Stimulated activated effector memory CD8-positive, alpha-beta T cell treated with anti-CD3 and anti-CD28 coated beads, Interleukin-12 subunit alpha, Interleukin-12 subunit beta, amount 100 ng/mL, for 72 hours (primary cell): ENCODE results near the gene VKORC1.
A peak's percentile ranks its signal among the peaks of the same experiment; 100 is the strongest.
"Not testable (repeated sequence)": the region's sequence is repeated elsewhere in the genome, so short reads cannot be mapped to it uniquely, and the experiment has no call there.

Source experiments
- ATAC-seq: fragments of 150-1000 bp; cut with Tn5 transposase; 2 replicates; pipeline ENCODE4 v1.10.0; 2021
- DNase-seq, 2 donors: peaks; one replicate each; pipeline ENCODE4 v3.0.0; 2021 to 2022; ENCODE audit warnings: low spot score in 2 of 2
- H3K27ac Mint-ChIP-seq: one replicate; pipeline ENCODE4 v1.8.0; 2022; ENCODE audit warnings: mild to moderate bottlenecking, mixed read lengths
- H3K36me3 Mint-ChIP-seq: one replicate; pipeline ENCODE4 v1.8.0; 2022; ENCODE audit warnings: mild to moderate bottlenecking, mixed read lengths
- H3K4me1 Mint-ChIP-seq: one replicate; pipeline ENCODE4 v1.8.0; 2022; ENCODE audit warnings: mixed read lengths
- H3K4me3 Mint-ChIP-seq: one replicate; pipeline ENCODE4 v1.8.0; 2022; ENCODE audit warnings: mild to moderate bottlenecking, mixed read lengths
- H3K9me3 Mint-ChIP-seq: one replicate; pipeline ENCODE4 v1.8.0; 2022; ENCODE audit warnings: mixed read lengths

VKORC1 gene

GRCh38 chr16:31094424-31095120, at the start of gene VKORC1:
TSS of gene VKORC1 (minus strand) at chr16:31094797. CDS start at chr16:31094729, 68 bp downstream.
- H3K9me3 Mint-ChIP-seq = no peaks in the 10 kb centered on the region
- H3K4me1 Mint-ChIP-seq = peaks cover 31% of the 10 kb centered on the region
- peak within 1 kb of the TSS; percentile 100 for H3K4me3 Mint-ChIP-seq
- H3K27ac Mint-ChIP-seq = peak within 1 kb of the TSS; percentile 93
- ATAC-seq = peak; percentile 92
- peak; percentile 68 to 94 for DNase-seq
- H3K36me3 Mint-ChIP-seq = peaks cover 33% of the 10 kb centered on the region

- ATAC-seq (no peak), DNase-seq (no peak)
- peaks cover 13% of the 10 kb centered on the region for H3K4me1 Mint-ChIP-seq
- peak overlapping the region; percentile 43 for H3K27ac Mint-ChIP-seq
- H3K4me3 Mint-ChIP-seq = peak overlapping the region; percentile 58
- no peaks in the 10 kb centered on the region for H3K36me3 Mint-ChIP-seq
- H3K9me3 Mint-ChIP-seq = no peaks in the 10 kb centered on the region
Measured at GRCh38 chr16:31143694-31144148, 49.1 kb upstream of the VKORC1 start.

GRCh38 chr16:31143011-31143693, 48.6 kb upstream of the VKORC1 start:
- no peaks in the 10 kb centered on the region for H3K9me3 Mint-ChIP-seq
- no peaks in the 10 kb centered on the region for H3K36me3 Mint-ChIP-seq
- peak overlapping the region; percentile 58 for H3K4me3 Mint-ChIP-seq
- H3K4me1 Mint-ChIP-seq = peaks cover 13% of the 10 kb centered on the region
- DNase-seq (no peak), ATAC-seq (no peak)
- H3K27ac Mint-ChIP-seq = no peak overlapping the region

GRCh38 chr16:31142109-31143010, 47.8 kb upstream of the VKORC1 start:
- H3K27ac Mint-ChIP-seq = peak overlapping the region; percentile 87
- peak; percentile 90 for ATAC-seq
- peaks cover 13% of the 10 kb centered on the region for H3K4me1 Mint-ChIP-seq
- no peaks in the 10 kb centered on the region for H3K9me3 Mint-ChIP-seq
- peak; percentile 91 to 100 for DNase-seq
- H3K36me3 Mint-ChIP-seq = no peaks in the 10 kb centered on the region
- H3K4me3 Mint-ChIP-seq = peak overlapping the region; percentile 58

GRCh38 chr16:31141489-31142108, 47.0 kb upstream of the VKORC1 start:
- Mint-ChIP-seq H3K4me3 (peak overlapping the region; percentile 58), H3K27ac (peak overlapping the region; percentile 87), H3K36me3 (no peaks in the 10 kb centered on the region), H3K9me3 (no peaks in the 10 kb centered on the region), H3K4me1 (peaks cover 13% of the 10 kb centered on the region)
- ATAC-seq (no peak), DNase-seq (peak in 1 of 2 donors; percentile 65)

GRCh38 chr16:31141071-31141469, 46.5 kb upstream of the VKORC1 start:
- H3K36me3 Mint-ChIP-seq, ATAC-seq, H3K27ac Mint-ChIP-seq, H3K9me3 Mint-ChIP-seq, H3K4me3 Mint-ChIP-seq, DNase-seq: not testable (repeated sequence)
- H3K4me1 Mint-ChIP-seq = peaks cover 13% of the 10 kb centered on the region

GRCh38 chr16:31138621-31139578, 44.3 kb upstream of the VKORC1 start:
- ATAC-seq (no peak), DNase-seq (no peak)
- H3K27ac Mint-ChIP-seq = peak overlapping the region; percentile 18

GRCh38 chr16:31136822-31137499, 42.4 kb upstream of the VKORC1 start:
- not testable (repeated sequence) for ATAC-seq, DNase-seq, H3K9me3 Mint-ChIP-seq, H3K36me3 Mint-ChIP-seq, H3K4me1 Mint-ChIP-seq, H3K27ac Mint-ChIP-seq, H3K4me3 Mint-ChIP-seq

More at GRCh38 chr16:31138621-31139578, 44.3 kb upstream of the VKORC1 start:
- H3K36me3 Mint-ChIP-seq = no peaks in the 10 kb centered on the region
- H3K4me1 Mint-ChIP-seq = peaks cover 11% of the 10 kb centered on the region
- no peaks in the 10 kb centered on the region for H3K9me3 Mint-ChIP-seq
- no peak overlapping the region for H3K4me3 Mint-ChIP-seq

GRCh38 chr16:31136287-31136662, 41.7 kb upstream of the VKORC1 start:
- no peaks in the 10 kb centered on the region for H3K4me1 Mint-ChIP-seq
- DNase-seq = no peak
- no peaks in the 10 kb centered on the region for H3K9me3 Mint-ChIP-seq
- H3K27ac Mint-ChIP-seq = no peak overlapping the region
- H3K4me3 Mint-ChIP-seq = no peak overlapping the region
- H3K36me3 Mint-ChIP-seq = no peaks in the 10 kb centered on the region
- no peak for ATAC-seq

GRCh38 chr16:31135535-31136286, 41.1 kb upstream of the VKORC1 start, which contains the start of gene PRSS8:
TSS of gene PRSS8 (minus strand) at chr16:31135727. CDS start at chr16:31135498, 229 bp downstream.
- Mint-ChIP-seq H3K9me3 (no peaks in the 10 kb centered on the region), H3K4me1 (no peaks in the 10 kb centered on the region), H3K4me3 (no peak within 1 kb of the TSS), H3K27ac (no peak within 1 kb of the TSS), H3K36me3 (no peaks in the 10 kb centered on the region)
- DNase-seq = no peak
- peak; percentile 3 for ATAC-seq

- H3K4me1 Mint-ChIP-seq = no peaks in the 10 kb centered on the region
- no peak for ATAC-seq
- DNase-seq = no peak
- H3K36me3 Mint-ChIP-seq = no peaks in the 10 kb centered on the region
- peak overlapping the region; percentile 49 for H3K27ac Mint-ChIP-seq
- H3K4me3 Mint-ChIP-seq = no peak overlapping the region
- H3K9me3 Mint-ChIP-seq = no peaks in the 10 kb centered on the region
Measured at GRCh38 chr16:31134625-31135534, 40.3 kb upstream of the VKORC1 start.

- Mint-ChIP-seq H3K4me3 (no peak overlapping the region), H3K36me3 (no peaks in the 10 kb centered on the region), H3K4me1 (no peaks in the 10 kb centered on the region), H3K9me3 (no peaks in the 10 kb centered on the region), H3K27ac (peak overlapping the region; percentile 49)
- ATAC-seq (no peak), DNase-seq (no peak)
Measured at GRCh38 chr16:31134091-31134571, 39.5 kb upstream of the VKORC1 start.
